Natural killer cell (primary cell): ENCODE measurements around the gene GRB10. TPM values are rescaled to one million over a fixed set of nuclear protein-coding genes. Genes with fewer than 3 reads are reported as not detected.

Experiments used
- ATAC-seq, 3 donors: fragments of 150-1000 bp in 2 of 3; fragments of 200-7000 bp in 1 of 3; cut with Tn5 transposase; 1 replicate in 1 of 3; 2 replicates in 2 of 3; pipeline ENCODE4 v1.10.0; 2021; ENCODE audit warnings: mild to moderate bottlenecking in 2 of 3, moderate library complexity in 2 of 3
- DNase-seq, 2 donors: peaks; one replicate each; pipeline versions ENCODE4 v3.0.0 to v3.0.0-alpha.2; 2013 to 2021; ENCODE audit warnings: mixed read lengths in 1 of 2
- H3K27ac ChIP-seq: one replicate; pipeline ENCODE4 v1.5.1; 2013; ENCODE audit warnings: mild to moderate bottlenecking, low read length
- H3K27me3 ChIP-seq: one replicate; pipeline ENCODE4 v1.6.1; 2013; ENCODE audit warnings: low read length; ENCODE audit not compliant: control insufficient read depth, insufficient read depth
- H3K36me3 ChIP-seq: one replicate; pipeline ENCODE4 v1.6.1; 2013; ENCODE audit warnings: low read length; ENCODE audit not compliant: control insufficient read depth, insufficient read depth
- H3K4me1 ChIP-seq: one replicate; pipeline ENCODE4 v1.6.1; 2013; ENCODE audit warnings: low read length; ENCODE audit not compliant: control insufficient read depth, insufficient read depth
- H3K4me3 ChIP-seq: one replicate; pipeline ENCODE4 v1.5.1; 2013; ENCODE audit warnings: low read length
- H3K9me3 ChIP-seq: one replicate; pipeline ENCODE4 v1.6.1; 2013; ENCODE audit warnings: low read length; ENCODE audit not compliant: control insufficient read depth, insufficient read depth
- H3K27ac Mint-ChIP-seq, 2 donors: one replicate each; pipeline ENCODE4 v1.8.0; 2022; ENCODE audit warnings: mild to moderate bottlenecking in 2 of 2, mixed read lengths in 2 of 2, moderate library complexity in 1 of 2
- H3K27me3 Mint-ChIP-seq, 2 donors: one replicate each; pipeline ENCODE4 v1.8.0; 2022; ENCODE audit warnings: low read depth in 2 of 2, mixed read lengths in 2 of 2
- H3K36me3 Mint-ChIP-seq: one replicate; pipeline ENCODE4 v1.8.0; 2022; ENCODE audit warnings: mixed read lengths
- H3K4me1 Mint-ChIP-seq, 2 donors: one replicate each; pipeline ENCODE4 v1.8.0; 2022; ENCODE audit warnings: mixed read lengths in 2 of 2
- H3K4me3 Mint-ChIP-seq: one replicate; pipeline ENCODE4 v1.8.0; 2022; ENCODE audit warnings: mild to moderate bottlenecking, moderate library complexity, mixed read lengths
- H3K9me3 Mint-ChIP-seq, 2 donors: one replicate each; pipeline ENCODE4 v1.8.0; 2022; ENCODE audit warnings: mixed read lengths in 2 of 2
- CTCF ChIP-seq: fragments of 200-600 bp; IDR thresholded peaks from one replicate; pipeline ENCODE4 v1.8.0; 2022; ENCODE audit warnings: antibody characterized with exemption
- WGBS: methylation state at CpG from one replicate; pipeline ENCODE4 v1.1.7; 2013; ENCODE audit warnings: missing lambda C conversion rate; ENCODE audit not compliant: insufficient coverage; 5-methylcytosine and 5-hydroxymethylcytosine counted together
- intact Hi-C: fragments of 100-400 bp; cut with micrococcal nuclease; formaldehyde crosslinking; loops from one replicate; pipeline ENCODE4 v1.14.2; 2022
- total RNA-seq, 4 donors: library from RNA; stranded (reverse); fragments of 120-200 nt in 1 of 4; gene quantifications; one replicate each; pipeline versions ENCODE4 v1.2.3 to v1.2.4, GENCODE V29; 2013 to 2022

Gene GRB10
- total RNA-seq, 3 donors from 2014 or later (not counting 1 experiment from before 2014, with no cell fraction given): 0.16 to 24.4 (median 1.4) TPM

- Histone ChIP-seq H3K4me3 (no peak overlapping the region), H3K27me3 (no peaks in the 10 kb centered on the region), H3K4me1 (no peaks in the 10 kb centered on the region), H3K9me3 (no peaks in the 10 kb centered on the region), H3K36me3 (no peaks in the 10 kb centered on the region), H3K27ac (no peak overlapping the region)
- Mint-ChIP-seq H3K4me1 (peaks cover 27 to 35% of the 10 kb centered on the region in 2 donors), H3K9me3 (peaks cover 3 to 6% of the 10 kb centered on the region in 2 donors), H3K27ac (no peak overlapping the region), H3K27me3 (peaks cover 0 to 8% of the 10 kb centered on the region in 2 donors), H3K4me3 (no peak overlapping the region), H3K36me3 (no peaks in the 10 kb centered on the region)
- TF ChIP-seq CTCF: no peak
- DNase-seq (no peak), ATAC-seq (no peak)
- intact Hi-C loops: no loop called here
- 89% methylated on average over 15 of the region's 15 CpGs for WGBS
These were observed 72.1 kb downstream of the GRB10 start for GRCh38 chr7:50710441-50711154.

DNA sequence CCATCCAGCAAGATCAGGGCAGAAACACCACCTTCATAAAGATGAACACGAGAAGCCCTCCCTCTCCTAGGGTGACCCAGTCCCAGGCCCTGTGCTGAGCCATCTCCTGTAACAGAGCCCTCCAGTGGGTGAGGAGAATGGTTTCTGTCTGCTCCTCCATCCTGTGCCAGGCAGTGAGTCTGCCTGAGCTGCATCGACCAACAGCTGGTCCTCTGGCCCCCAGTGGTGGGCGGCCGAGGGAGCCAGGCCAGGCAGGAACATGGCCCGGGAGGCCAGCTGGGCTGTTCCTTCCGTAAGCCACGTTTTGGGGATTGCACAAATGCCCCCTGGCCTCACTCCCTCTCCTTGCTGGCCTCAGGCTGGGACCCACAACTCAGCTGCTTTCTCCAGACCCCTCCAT is 73.5 kb downstream of the GRB10 start:
- no peaks in the 10 kb centered on the region for H3K9me3 ChIP-seq
- intact Hi-C loops: no loop called here
- H3K4me3 ChIP-seq: no peak overlapping the region
- Mint-ChIP-seq H3K27ac (no peak overlapping the region), H3K9me3 (peaks cover 3 to 6% of the 10 kb centered on the region in 2 donors), H3K4me3 (no peak overlapping the region), H3K27me3 (peaks cover 1 to 8% of the 10 kb centered on the region in 2 donors), H3K4me1 (peaks cover 27 to 35% of the 10 kb centered on the region in 2 donors), H3K36me3 (no peaks in the 10 kb centered on the region)
- no peaks in the 10 kb centered on the region for H3K36me3 ChIP-seq
- no peak for TF ChIP-seq CTCF
- no peak for DNase-seq
- WGBS: 91% methylated on average over 7 of the region's 7 CpGs
- no peak overlapping the region for H3K27ac ChIP-seq
- no peak for ATAC-seq
- no peaks in the 10 kb centered on the region for H3K27me3 ChIP-seq
- H3K4me1 ChIP-seq: no peaks in the 10 kb centered on the region

GRCh38 chr7:50707236-50708006 is 75.3 kb downstream of the GRB10 start:
- no peak for TF ChIP-seq CTCF
- 89% methylated on average over 9 of the region's 9 CpGs for WGBS
- Histone ChIP-seq H3K27me3 (no peaks in the 10 kb centered on the region), H3K4me3 (no peak overlapping the region), H3K9me3 (no peaks in the 10 kb centered on the region), H3K4me1 (no peaks in the 10 kb centered on the region), H3K27ac (no peak overlapping the region), H3K36me3 (no peaks in the 10 kb centered on the region)
- intact Hi-C loops: no loop called here
- Mint-ChIP-seq H3K4me1 (peaks cover 13 to 20% of the 10 kb centered on the region in 2 donors), H3K9me3 (no peaks in the 10 kb centered on the region), H3K4me3 (no peak overlapping the region), H3K27me3 (peaks cover 10 to 16% of the 10 kb centered on the region in 2 donors), H3K27ac (no peak overlapping the region), H3K36me3 (no peaks in the 10 kb centered on the region)
- no peak for ATAC-seq
- DNase-seq: no peak
